SK-N-SH (cell line): ENCODE results near the gene FKBP2. TPM values are rescaled to one million over a fixed set of nuclear protein-coding genes. Genes with fewer than 3 reads are reported as not detected.
A peak's percentile ranks its signal among the peaks of the same experiment; 100 is the strongest.

Experiments
- CTCF ChIA-PET: fragments of 300-600, 350-600 bp; formaldehyde crosslinking; extraction: SDS; loops from one replicate; lab custom pipeline; 2021; lab: Yijun Ruan, JAX
- POLR2A ChIA-PET: fragments of 350-600 bp; sonication (Branson Sonifier 250); formaldehyde crosslinking; extraction: SDS; loops from one replicate; lab custom pipeline; 2020; ENCODE audit warnings: antibody characterized with exemption, inconsistent platforms; lab: Yijun Ruan, JAX
- DNase-seq: peaks from one replicate; pipeline ENCODE4 v3.0.0; 2012
- H2AFZ ChIP-seq: fragments of 200-600 bp; sonication (generic); 2 replicates; pipeline ENCODE4 v1.8.1; 2016; ENCODE audit warnings: antibody characterized with exemption, mild to moderate bottlenecking, low read depth
- H3F3A ChIP-seq: fragments of 200-600 bp; sonication (generic); replicated peaks from 2 replicates; pipeline ENCODE3; 2016; ENCODE audit warnings: antibody characterized with exemption, mild to moderate bottlenecking; ENCODE audit not compliant: insufficient read depth
- H3K27ac ChIP-seq, 2 experiments: fragments of 200-500 bp in 1 of 2; fragments of 200-600 bp in 1 of 2; sonication (Bioruptor generic) in 1 of 2; sonication (generic), shearing (Covaris generic) in 1 of 2; 2 replicates each; pipeline versions ENCODE4 v1.5.1 to v1.6.1; 2014 to 2016; ENCODE audit warnings: low read depth in 2 of 2, inconsistent platforms in 1 of 2, low read length in 1 of 2, mild to moderate bottlenecking in 1 of 2, mixed read lengths in 1 of 2
- H3K27me3 ChIP-seq: fragments of 200-600 bp; sonication (generic), shearing (Covaris generic); 2 replicates; pipeline ENCODE4 v1.6.1; 2016; ENCODE audit warnings: mixed run types; ENCODE audit not compliant: insufficient read depth
- H3K36me3 ChIP-seq, 2 experiments: fragments of 200-500 bp in 1 of 2; fragments of 200-600 bp in 1 of 2; sonication (Bioruptor generic) in 1 of 2; sonication (generic) in 1 of 2; replicated peaks in 1 of 2; 2 replicates each; pipeline versions ENCODE3 to v1.5.1; 2014 to 2016; ENCODE audit warnings: low read length in 1 of 2, mild to moderate bottlenecking in 1 of 2; ENCODE audit not compliant: insufficient read depth in 2 of 2, control insufficient read depth in 1 of 2
- H3K4me1 ChIP-seq, 2 experiments: fragments of 200-500 bp in 1 of 2; fragments of 200-600 bp in 1 of 2; sonication (Bioruptor generic) in 1 of 2; sonication (generic), shearing (Covaris generic) in 1 of 2; 2 replicates each; pipeline versions ENCODE4 v1.5.1 to v1.6.1; 2014 to 2016; ENCODE audit warnings: low read depth in 1 of 2, low read length in 1 of 2, mixed run types in 1 of 2; ENCODE audit not compliant: insufficient read depth in 2 of 2, control insufficient read depth in 1 of 2
- H3K4me2 ChIP-seq: fragments of 200-600 bp; sonication (generic), shearing (Covaris generic); 2 replicates; pipeline ENCODE4 v1.6.1; 2017; ENCODE audit warnings: mixed run types
- H3K4me3 ChIP-seq, 2 experiments: fragments of 200-500 bp in 1 of 2; fragments of 200-600 bp in 1 of 2; sonication (Bioruptor generic) in 1 of 2; sonication (generic), shearing (Covaris generic) in 1 of 2; 2 replicates each; pipeline versions ENCODE4 v1.5.1 to v1.8.1; 2014 to 2016; ENCODE audit warnings: low read depth in 2 of 2, inconsistent platforms in 1 of 2, low read length in 1 of 2, mild to moderate bottlenecking in 1 of 2, mixed read lengths in 1 of 2, moderate library complexity in 1 of 2
- H3K79me2 ChIP-seq: fragments of 200-600 bp; sonication (generic); 2 replicates; pipeline ENCODE4 v1.8.1; 2017; ENCODE audit warnings: mild to moderate bottlenecking; ENCODE audit not compliant: insufficient read depth
- H3K9ac ChIP-seq: fragments of 200-600 bp; sonication (generic); 2 replicates; pipeline ENCODE4 v1.6.1; 2017; ENCODE audit warnings: mixed run types
- H3K9me2 ChIP-seq: fragments of 200-600 bp; sonication (generic); 2 replicates; pipeline ENCODE4 v1.6.1; 2017; ENCODE audit warnings: mixed run types
- H3K9me3 ChIP-seq: fragments of 200-600 bp; sonication (generic); 2 replicates; pipeline ENCODE4 v1.6.1; 2017; ENCODE audit warnings: mixed run types, mild to moderate bottlenecking, moderate library complexity
- H4K20me1 ChIP-seq: fragments of 200-600 bp; sonication (generic); 2 replicates; pipeline ENCODE4 v1.6.1; 2017; ENCODE audit warnings: mild to moderate bottlenecking, mixed run types; ENCODE audit not compliant: insufficient read depth
- CHD2 ChIP-seq: fragments of 150-350 bp; IDR thresholded peaks from 2 replicates; pipeline ENCODE4 v1.6.1; 2018; ENCODE audit warnings: low read length; ENCODE audit not compliant: partially characterized antibody
- CTCF ChIP-seq: fragments of 200-600 bp; sonication (generic); IDR thresholded peaks from 2 replicates; pipeline ENCODE4 v1.6.1; 2017; ENCODE audit warnings: antibody characterized with exemption, mild to moderate bottlenecking, moderate library complexity
- ELF1 ChIP-seq: IDR thresholded peaks from 2 replicates; pipeline ENCODE4 v1.4.0; 2012
- FOSL2 ChIP-seq: IDR thresholded peaks from 2 replicates; pipeline ENCODE4 v1.4.0; 2012; ENCODE audit warnings: low read depth, mild to moderate bottlenecking, moderate library complexity, borderline replicate concordance
- FOXM1 ChIP-seq: IDR thresholded peaks from 2 replicates; pipeline ENCODE4 v1.4.0; 2012; ENCODE audit warnings: low read depth, mild to moderate bottlenecking
- IRF3 ChIP-seq: fragments of 150-350 bp; IDR thresholded peaks from 2 replicates; pipeline ENCODE4 v1.6.1; 2016; ENCODE audit warnings: mild to moderate bottlenecking, low read depth, low read length
- PBX3 ChIP-seq: IDR thresholded peaks from 2 replicates; pipeline ENCODE4; 2012
- POLR2AphosphoS5 ChIP-seq: IDR thresholded peaks from 2 replicates; pipeline ENCODE4 v1.6.1; 2012; ENCODE audit warnings: low read depth, low read length
- RCOR1 ChIP-seq: fragments of 150-350 bp; IDR thresholded peaks from 2 replicates; pipeline ENCODE4 v1.6.1; 2017; ENCODE audit warnings: antibody characterized with exemption, low read length
- YY1 ChIP-seq: IDR thresholded peaks from 2 replicates; pipeline ENCODE4 v1.4.0; 2012; ENCODE audit warnings: low read depth, mild to moderate bottlenecking
- WGBS: methylation state at CpG from one replicate; pipeline ENCODE4 v1.1.6; 2017; ENCODE audit warnings: low lambda C conversion rate; 5-methylcytosine and 5-hydroxymethylcytosine counted together
- polyA plus RNA-seq, 3 experiments: library from polyadenylated mRNA; depleted of rRNA; stranded (reverse); fragments of >200 nt; gene quantifications; 2 replicates each; pipeline ENCODE4 v1.2.3, GENCODE V29; 2012
- TF ChIP-seq, protein P1 (sequence below): IDR thresholded peaks from 2 replicates; pipeline ENCODE4 v1.4.0; 2012; ENCODE audit warnings: low read depth

Gene FKBP2
- polyA plus RNA-seq, 1 of the 3 experiments (the other 2 are of a cell fraction): 127 TPM

DNA sequence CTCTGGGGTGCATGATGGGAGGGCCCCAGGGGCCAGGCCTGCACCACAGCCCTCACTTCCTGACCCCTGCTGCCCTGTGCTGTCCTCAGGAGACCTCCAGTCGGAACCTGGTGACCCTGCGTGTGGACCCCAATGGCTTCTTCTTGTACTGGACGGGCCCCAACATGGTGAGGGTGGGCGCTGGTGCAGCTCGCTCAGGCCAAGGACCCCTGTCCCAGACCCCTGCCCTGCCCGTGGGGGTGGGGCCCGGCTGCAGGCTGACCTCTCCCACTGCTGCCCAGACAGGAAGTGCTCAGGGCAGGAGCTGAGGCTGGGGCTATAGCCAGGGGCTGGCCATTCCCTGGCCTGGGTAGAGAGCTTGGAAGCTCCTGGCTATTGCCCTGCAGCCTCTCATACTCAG, 13.4 kb downstream of the FKBP2 start:
- Histone ChIP-seq H3K9me3 (no peaks in the 10 kb centered on the region), H3K4me3 (no peak overlapping the region), H3K4me2 (no peak overlapping the region), H3K27ac (no peak overlapping the region), H3K36me3 (peaks cover 10 to 32% of the 10 kb centered on the region in 2 experiments), H3K27me3 (no peaks in the 10 kb centered on the region), H3K79me2 (peaks cover 30% of the 10 kb centered on the region), H3K4me1 (peaks cover 10 to 25% of the 10 kb centered on the region in 2 experiments; a peak in 2 of 4 replicates), H3K9me2 (no peaks in the 10 kb centered on the region), H3F3A (peaks cover 3% of the 10 kb centered on the region), H3K9ac (no peak overlapping the region), H2AFZ (no peak overlapping the region), H4K20me1 (peaks cover 14% of the 10 kb centered on the region)
- no CpG with 5 or more reads among the region's 7 CpGs for WGBS
- ChIA-PET POLR2A (no interaction called here), CTCF (interaction anchor here (1.3 to 1.6 kb wide), 3 partner anchors 10 to 13 kb away, joined by 4 to 15 read pairs (median 4); no protein-coding TSS in a partner anchor)
- no peak for TF ChIP-seq RCOR1
- TF ChIP-seq YY1: no peak
- TF ChIP-seq, protein P1, sequence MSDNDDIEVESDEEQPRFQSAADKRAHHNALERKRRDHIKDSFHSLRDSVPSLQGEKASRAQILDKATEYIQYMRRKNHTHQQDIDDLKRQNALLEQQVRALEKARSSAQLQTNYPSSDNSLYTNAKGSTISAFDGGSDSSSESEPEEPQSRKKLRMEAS: no peak
- no peak for TF ChIP-seq CHD2
- TF ChIP-seq FOXM1: no peak
- TF ChIP-seq PBX3: no peak
- TF ChIP-seq ELF1: no peak
- TF ChIP-seq POLR2AphosphoS5: no peak
- TF ChIP-seq CTCF: no peak
- DNase-seq: no peak

DNA sequence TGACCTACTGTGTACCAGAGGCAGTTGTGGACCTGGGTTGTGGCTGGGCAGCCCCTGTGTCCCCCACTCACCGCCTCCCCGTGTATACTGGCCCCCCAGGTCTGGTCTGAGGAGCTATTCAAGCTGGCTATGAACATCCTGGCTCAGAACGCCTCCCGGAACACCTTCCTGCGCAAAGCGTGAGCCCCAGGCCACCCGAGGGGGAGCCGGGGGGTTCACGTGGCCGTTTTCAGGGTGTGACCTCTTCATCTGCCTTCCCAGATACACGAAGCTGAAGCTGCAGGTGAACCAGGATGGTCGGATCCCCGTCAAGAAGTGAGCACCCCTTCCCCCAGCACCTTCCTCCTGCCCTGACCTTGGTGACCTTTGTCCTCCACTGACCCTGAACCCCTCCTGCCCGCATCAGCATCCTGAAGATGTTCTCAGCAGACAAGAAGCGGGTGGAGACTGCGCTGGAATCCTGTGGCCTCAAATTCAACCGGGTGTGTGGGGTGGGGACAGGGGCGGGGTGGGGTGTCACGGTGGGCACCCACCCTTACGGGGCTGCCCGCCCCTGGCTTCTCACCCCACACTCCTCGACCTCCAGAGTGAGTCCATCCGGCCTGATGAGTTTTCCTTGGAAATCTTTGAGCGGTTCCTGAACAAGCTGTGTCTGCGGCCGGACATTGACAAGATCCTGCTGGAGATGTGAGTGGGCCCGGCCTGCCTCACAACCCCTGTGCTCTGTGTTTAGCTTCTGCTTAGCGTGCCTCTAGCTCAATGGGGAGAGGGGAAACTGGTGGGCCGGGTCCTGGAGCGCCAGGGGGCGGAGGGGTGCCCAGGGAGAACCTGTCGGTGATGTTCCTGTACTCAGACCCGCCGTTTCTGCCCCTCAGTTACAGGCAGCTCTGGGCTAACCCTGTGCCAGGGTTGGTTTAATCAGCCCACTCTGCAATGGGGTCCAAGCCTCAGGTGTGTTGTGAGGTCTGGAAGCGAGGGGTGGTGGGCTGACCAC, 14.5 kb downstream of the FKBP2 start:
- no peaks in the 10 kb centered on the region for H3K9me2 ChIP-seq
- no peak overlapping the region for H2AFZ ChIP-seq
- TF ChIP-seq FOSL2 (no peak), IRF3 (no peak)
- POLR2A ChIA-PET: interaction anchor here (0.5 to 1.0 kb wide), 2 partner anchors 9 to 11 kb away, joined by 3 to 4 read pairs; no protein-coding TSS in a partner anchor
- H3K36me3 ChIP-seq: peaks cover 20 to 34% of the 10 kb centered on the region in 2 experiments
- CTCF ChIA-PET: interaction anchor here (0.7 to 1.5 kb wide), 3 partner anchors 11 to 49 kb away, joined by 3 to 4 read pairs (median 4); no protein-coding TSS in a partner anchor
- H3K9me3 ChIP-seq: no peaks in the 10 kb centered on the region
- 97% methylated on average over 13 of the region's 35 CpGs for WGBS
- H3K27me3 ChIP-seq: no peaks in the 10 kb centered on the region
- H3K4me2 ChIP-seq: no peak overlapping the region
- peaks cover 30% of the 10 kb centered on the region for H3K79me2 ChIP-seq
- H3K27ac ChIP-seq: no peak overlapping the region
- peaks cover 10 to 23% of the 10 kb centered on the region in 2 experiments; a peak in 2 of 4 replicates for H3K4me1 ChIP-seq
- no peak overlapping the region for H3K9ac ChIP-seq
- DNase-seq: peak; percentile 16
- H3F3A ChIP-seq: peaks cover 3% of the 10 kb centered on the region
- no peak overlapping the region for H3K4me3 ChIP-seq
- peaks cover 14% of the 10 kb centered on the region for H4K20me1 ChIP-seq
